ENCODE measurements around the gene CALM3. TPM values are rescaled to one million over a fixed set of nuclear protein-coding genes. Genes with fewer than 3 reads are reported as not detected.
"Not testable (repeated sequence)": the region's sequence is repeated elsewhere in the genome, so short reads cannot be mapped to it uniquely, and the experiment has no call there.

The CALM3 gene
- 100 to 1,000 TPM; 397 to 466 (median 416) TPM for polyA plus RNA-seq (ENCODE audit: insufficient read length in 4 of 4)

- no peak for DNase-seq (ENCODE audit: low read depth in 4 of 4, low spot score in 3 of 4)
Observed at GRCh38 chr19:46601318-46602224, at the start of gene CALM3. CALM3 (plus strand) TSS chr19:46601330; CDS start chr19:46601435, 105 bp downstream.

GRCh38 chr19:46552891-46553290 lies 48.2 kb upstream of the CALM3 start:
- no peak for DNase-seq (ENCODE audit: low read depth in 4 of 4, low spot score in 3 of 4)

- no peak for DNase-seq (ENCODE audit: low read depth in 4 of 4, low spot score in 3 of 4)
Observed at GRCh38 chr19:46554161-46554560, 47.0 kb upstream of the CALM3 start.

GRCh38 chr19:46555628-46556280 lies 45.4 kb upstream of the CALM3 start:
- DNase-seq (ENCODE audit: low read depth in 4 of 4, low spot score in 3 of 4) = no peak

- DNase-seq (ENCODE audit: low read depth in 4 of 4, low spot score in 3 of 4) = not testable (repeated sequence)
Observed at GRCh38 chr19:46556471-46556870, 44.7 kb upstream of the CALM3 start.

GRCh38 chr19:46559203-46559602 lies 41.9 kb upstream of the CALM3 start:
- no peak for DNase-seq (ENCODE audit: low read depth in 4 of 4, low spot score in 3 of 4)

GRCh38 chr19:46559675-46560074 lies 41.5 kb upstream of the CALM3 start:
- DNase-seq (ENCODE audit: low read depth in 4 of 4, low spot score in 3 of 4) = not testable (repeated sequence)

GRCh38 chr19:46564701-46565100 lies 36.4 kb upstream of the CALM3 start:
- no peak for DNase-seq (ENCODE audit: low read depth in 4 of 4, low spot score in 3 of 4)

GRCh38 chr19:46571495-46571894 lies 29.6 kb upstream of the CALM3 start:
- no peak for DNase-seq (ENCODE audit: low read depth in 4 of 4, low spot score in 3 of 4)

- DNase-seq (ENCODE audit: low read depth in 4 of 4, low spot score in 3 of 4) = no peak
Observed at GRCh38 chr19:46573679-46574498, 27.2 kb upstream of the CALM3 start.

- DNase-seq (ENCODE audit: low read depth in 4 of 4, low spot score in 3 of 4) = no peak
Observed at GRCh38 chr19:46574533-46574932, 26.6 kb upstream of the CALM3 start.

- no peak for DNase-seq (ENCODE audit: low read depth in 4 of 4, low spot score in 3 of 4)
Observed at GRCh38 chr19:46578450-46578849, 22.7 kb upstream of the CALM3 start.

- DNase-seq (ENCODE audit: low read depth in 4 of 4, low spot score in 3 of 4) = no peak
Observed at GRCh38 chr19:46579361-46579879, 21.7 kb upstream of the CALM3 start.

GRCh38 chr19:46580247-46580646 lies 20.9 kb upstream of the CALM3 start:
- DNase-seq (ENCODE audit: low read depth in 4 of 4, low spot score in 3 of 4) = no peak

- DNase-seq (ENCODE audit: low read depth in 4 of 4, low spot score in 3 of 4) = no peak
Observed at GRCh38 chr19:46585539-46585938, 15.6 kb upstream of the CALM3 start.

GRCh38 chr19:46586294-46586693 lies 14.8 kb upstream of the CALM3 start:
- DNase-seq (ENCODE audit: low read depth in 4 of 4, low spot score in 3 of 4) = no peak

- DNase-seq (ENCODE audit: low read depth in 4 of 4, low spot score in 3 of 4) = no peak
Observed at GRCh38 chr19:46587861-46588260, 13.3 kb upstream of the CALM3 start.

GRCh38 chr19:46591254-46591653 lies 9.9 kb upstream of the CALM3 start:
- DNase-seq (ENCODE audit: low read depth in 4 of 4, low spot score in 3 of 4) = no peak

- no peak for DNase-seq (ENCODE audit: low read depth in 4 of 4, low spot score in 3 of 4)
Observed at GRCh38 chr19:46591870-46592269, 9.3 kb upstream of the CALM3 start.

GRCh38 chr19:46596008-46596407 lies 5.1 kb upstream of the CALM3 start:
- DNase-seq (ENCODE audit: low read depth in 4 of 4, low spot score in 3 of 4) = no peak
